ENCODE results near the gene PRSS57.
"Not testable (repeated sequence)": the region's sequence is repeated elsewhere in the genome, so short reads cannot be mapped to it uniquely, and the experiment has no call there.

Gene PRSS57

DNA sequence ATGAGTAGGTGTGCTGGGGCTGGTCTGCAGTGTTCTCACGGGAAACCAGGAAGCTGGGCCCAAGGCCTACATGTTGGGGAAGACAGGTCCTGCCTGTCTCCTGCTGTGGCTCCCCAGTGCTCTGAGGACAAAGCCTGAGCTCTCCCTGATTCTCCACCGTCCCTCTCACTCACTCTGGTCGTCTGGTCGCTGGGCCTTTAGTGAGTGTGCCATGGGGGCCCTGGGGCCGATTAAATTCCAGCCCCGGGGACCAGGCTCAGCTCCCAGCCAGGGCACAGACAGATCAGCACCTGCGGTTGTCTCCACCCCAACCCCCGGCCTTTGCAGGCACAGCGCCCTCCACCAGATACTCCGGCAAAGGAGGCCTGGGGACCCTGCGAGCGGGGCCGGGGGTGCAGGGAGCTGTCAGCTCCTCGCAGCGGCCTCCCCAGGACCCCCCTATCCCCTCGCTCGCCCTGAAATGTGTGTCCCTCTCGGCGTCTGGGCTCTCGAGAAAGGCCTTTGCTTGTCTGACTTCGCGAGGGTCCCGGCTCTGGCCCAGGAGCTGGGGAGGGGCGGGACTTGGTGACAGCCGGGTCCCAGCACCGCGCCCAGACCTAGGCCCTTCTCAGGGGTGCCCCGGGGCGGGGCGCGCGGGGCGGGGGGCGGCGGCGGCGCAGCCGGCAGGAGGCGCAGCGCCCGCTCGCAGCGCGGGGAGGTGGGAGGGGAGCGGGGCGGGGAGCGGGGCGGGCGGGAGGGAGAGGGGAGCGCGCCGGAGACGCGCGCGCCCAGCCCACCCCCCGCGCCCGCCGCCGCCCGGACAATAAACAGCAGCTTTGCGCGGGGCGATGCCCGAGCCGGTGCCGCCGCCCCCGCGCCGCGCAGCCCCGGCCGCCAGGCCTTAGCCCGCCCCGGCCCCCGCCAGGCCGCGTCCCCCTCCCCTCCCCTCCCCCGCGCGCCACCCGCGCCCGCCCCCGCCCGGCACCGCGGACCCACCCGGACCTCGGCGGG is 13.2 kb upstream of the PRSS57 start, which contains the start of gene PALM:
Gene PALM (plus strand): TSS at position 782 of the 990 bp plus-strand sequence. CDS start 212 bp downstream, outside the sequence.
- H3K27me3 ChIP-seq (ENCODE audit: control insufficient read depth in 1 of 2, insufficient read depth in 2 of 2, low read length in 2 of 2): peaks cover 0 to 2% of the 10 kb centered on the region in 2 donors

DNA sequence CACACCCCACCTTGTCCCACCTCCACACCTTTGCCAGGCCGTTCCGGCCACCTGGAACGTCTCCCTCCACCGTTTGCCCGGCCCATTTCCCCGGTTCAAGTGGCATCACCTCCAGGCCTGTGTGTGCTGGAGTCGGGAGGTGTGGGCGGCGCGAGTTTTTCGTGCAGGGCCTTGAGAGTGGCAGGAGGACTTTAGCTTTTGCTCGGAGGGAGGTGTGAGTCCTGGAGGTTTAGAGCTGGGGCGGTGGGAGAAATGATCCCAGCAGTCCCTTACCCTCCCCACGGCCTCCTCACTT is 9.1 kb upstream of the PRSS57 start:
- H3K27ac ChIP-seq (ENCODE audit: low read length): no peak overlapping the region

More for the DNA sequence above, 13.2 kb upstream of the PRSS57 start, which contains the start of gene PALM:
- peaks cover 16% of the 10 kb centered on the region for H3K4me1 ChIP-seq (ENCODE audit: control insufficient read depth, insufficient read depth, low read length)
- no peaks in the 10 kb centered on the region for H3K36me3 ChIP-seq (ENCODE audit: control insufficient read depth in 2 of 2, insufficient read depth in 2 of 2, low read length in 2 of 2)
- H3K9ac ChIP-seq (ENCODE audit: low read length in 2 of 2): peak within 1 kb of the TSS; percentile 31 to 51
- H3K9me3 ChIP-seq (ENCODE audit: control insufficient read depth in 2 of 2, low read length in 2 of 2): no peaks in the 10 kb centered on the region
- H3K4me3 ChIP-seq (ENCODE audit: low read length in 2 of 2): peak within 1 kb of the TSS; percentile 55 to 71
- H3K27ac ChIP-seq (ENCODE audit: low read length): peak within 1 kb of the TSS; percentile 31

DNA sequence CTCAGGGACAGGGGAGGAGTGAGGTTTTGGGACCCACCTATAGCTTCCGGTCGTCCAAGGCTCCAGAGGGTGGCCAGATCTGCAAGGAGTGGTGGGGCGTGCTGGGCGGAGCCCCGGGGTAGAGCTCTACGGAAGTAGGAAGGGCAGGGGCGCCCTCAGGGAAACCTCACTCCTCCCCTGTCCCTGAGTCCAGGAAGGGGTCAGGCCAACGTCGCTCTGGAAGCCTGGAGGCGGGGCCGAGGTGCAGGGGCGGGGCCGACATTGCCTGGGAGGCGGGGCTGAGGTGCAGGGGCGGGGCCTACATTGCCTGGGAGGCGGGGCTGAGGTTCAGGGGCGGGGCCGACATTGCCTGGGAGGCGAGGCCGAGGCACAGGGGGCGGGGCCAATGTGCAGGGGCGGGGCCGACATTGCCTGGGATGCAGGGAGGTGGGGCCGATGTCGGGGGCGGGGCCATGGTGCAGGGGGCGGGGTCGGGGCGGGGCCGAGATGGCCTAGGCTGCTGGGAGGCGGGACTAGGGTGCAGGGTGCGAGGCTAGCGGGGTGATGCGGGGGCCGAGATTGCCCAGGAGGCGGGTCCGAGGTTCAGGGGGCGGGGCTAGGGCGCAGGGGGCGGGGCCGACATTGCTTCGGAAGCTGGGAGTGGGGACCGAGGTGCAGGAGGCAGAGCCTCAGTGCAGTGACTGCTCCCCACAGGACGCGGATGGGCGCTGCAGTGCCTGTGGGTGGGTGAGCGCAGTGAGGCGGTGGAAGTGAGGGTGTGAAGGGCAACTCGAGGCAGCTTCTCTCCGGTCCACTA is 8.6 kb upstream of the PRSS57 start:
- no peaks in the 10 kb centered on the region for H3K9me3 ChIP-seq (ENCODE audit: control insufficient read depth in 2 of 2, low read length in 2 of 2)
- peaks cover 5% of the 10 kb centered on the region for H3K4me1 ChIP-seq (ENCODE audit: control insufficient read depth, insufficient read depth, low read length)
- H3K9ac ChIP-seq (ENCODE audit: low read length in 2 of 2): no peak overlapping the region
- H3K36me3 ChIP-seq (ENCODE audit: control insufficient read depth in 2 of 2, insufficient read depth in 2 of 2, low read length in 2 of 2): no peaks in the 10 kb centered on the region
- H3K27me3 ChIP-seq (ENCODE audit: control insufficient read depth in 1 of 2, insufficient read depth in 2 of 2, low read length in 2 of 2): peaks cover 3 to 9% of the 10 kb centered on the region in 2 donors
- H3K27ac ChIP-seq (ENCODE audit: low read length): no peak overlapping the region
- H3K4me3 ChIP-seq (ENCODE audit: low read length in 2 of 2): peak overlapping the region in 1 of 2 donors; percentile 15

More for the DNA sequence above, 9.1 kb upstream of the PRSS57 start:
- H3K9ac ChIP-seq (ENCODE audit: low read length in 2 of 2): no peak overlapping the region
- no peaks in the 10 kb centered on the region for H3K9me3 ChIP-seq (ENCODE audit: control insufficient read depth in 2 of 2, low read length in 2 of 2)
- H3K4me1 ChIP-seq (ENCODE audit: control insufficient read depth, insufficient read depth, low read length): peaks cover 6% of the 10 kb centered on the region
- H3K4me3 ChIP-seq (ENCODE audit: low read length in 2 of 2): no peak overlapping the region
- no peaks in the 10 kb centered on the region for H3K36me3 ChIP-seq (ENCODE audit: control insufficient read depth in 2 of 2, insufficient read depth in 2 of 2, low read length in 2 of 2)
- peaks cover 3 to 9% of the 10 kb centered on the region in 2 donors for H3K27me3 ChIP-seq (ENCODE audit: control insufficient read depth in 1 of 2, insufficient read depth in 2 of 2, low read length in 2 of 2)

DNA sequence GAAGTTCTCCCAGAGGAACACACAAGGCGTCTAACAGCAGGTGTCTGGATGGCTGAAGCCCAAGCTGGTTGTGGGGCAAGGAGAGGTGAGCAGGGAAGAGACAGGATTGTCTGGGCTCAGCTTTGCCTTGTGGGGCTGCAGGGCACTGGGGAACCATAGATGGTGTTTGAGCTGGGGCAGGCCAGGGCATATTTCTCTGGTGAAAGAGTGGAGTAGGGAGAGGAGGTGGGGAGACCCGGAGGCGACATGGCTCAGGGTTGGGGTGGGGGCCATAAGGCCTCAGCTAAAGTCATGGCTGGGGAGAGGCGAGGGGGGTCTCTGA is 8.0 kb upstream of the PRSS57 start:
- Histone ChIP-seq H3K9me3 (ENCODE audit: control insufficient read depth in 2 of 2, low read length in 2 of 2) (no peaks in the 10 kb centered on the region), H3K4me1 (ENCODE audit: control insufficient read depth, insufficient read depth, low read length) (peaks cover 3% of the 10 kb centered on the region), H3K27ac (ENCODE audit: low read length) (no peak overlapping the region), H3K36me3 (ENCODE audit: control insufficient read depth in 2 of 2, insufficient read depth in 2 of 2, low read length in 2 of 2) (no peaks in the 10 kb centered on the region), H3K27me3 (ENCODE audit: control insufficient read depth in 1 of 2, insufficient read depth in 2 of 2, low read length in 2 of 2) (peaks cover 3 to 9% of the 10 kb centered on the region in 2 donors), H3K4me3 (ENCODE audit: low read length in 2 of 2) (peak overlapping the region in 1 of 2 donors; percentile 15), H3K9ac (ENCODE audit: low read length in 2 of 2) (no peak overlapping the region)

DNA sequence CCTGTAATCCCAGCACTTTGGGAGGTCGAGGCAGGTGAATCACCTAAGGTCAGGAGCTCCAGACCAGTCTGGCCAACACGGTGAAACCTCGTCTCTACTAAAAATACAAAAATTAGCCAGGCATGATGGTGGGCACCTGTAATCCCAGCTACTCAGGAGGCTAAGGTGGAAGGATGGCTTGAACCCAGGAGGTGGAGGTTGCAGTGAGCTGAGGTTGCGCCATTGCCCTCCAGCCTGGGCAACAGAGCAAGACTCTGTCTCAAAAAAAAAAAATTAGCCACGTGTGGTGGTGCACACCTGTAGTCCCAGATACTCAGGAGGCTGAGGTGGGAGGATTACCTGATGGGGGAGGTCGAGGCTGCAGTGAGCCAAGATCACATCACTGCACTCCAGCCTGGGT is 7.6 kb upstream of the PRSS57 start:
- H3K9me3 ChIP-seq (ENCODE audit: control insufficient read depth in 2 of 2, low read length in 2 of 2); H3K4me1 ChIP-seq (ENCODE audit: control insufficient read depth, insufficient read depth, low read length); H3K27me3 ChIP-seq (ENCODE audit: control insufficient read depth in 1 of 2, insufficient read depth in 2 of 2, low read length in 2 of 2); H3K4me3 ChIP-seq (ENCODE audit: low read length in 2 of 2); H3K9ac ChIP-seq (ENCODE audit: low read length in 2 of 2); H3K27ac ChIP-seq (ENCODE audit: low read length); H3K36me3 ChIP-seq (ENCODE audit: control insufficient read depth in 2 of 2, insufficient read depth in 2 of 2, low read length in 2 of 2): not testable (repeated sequence)

DNA sequence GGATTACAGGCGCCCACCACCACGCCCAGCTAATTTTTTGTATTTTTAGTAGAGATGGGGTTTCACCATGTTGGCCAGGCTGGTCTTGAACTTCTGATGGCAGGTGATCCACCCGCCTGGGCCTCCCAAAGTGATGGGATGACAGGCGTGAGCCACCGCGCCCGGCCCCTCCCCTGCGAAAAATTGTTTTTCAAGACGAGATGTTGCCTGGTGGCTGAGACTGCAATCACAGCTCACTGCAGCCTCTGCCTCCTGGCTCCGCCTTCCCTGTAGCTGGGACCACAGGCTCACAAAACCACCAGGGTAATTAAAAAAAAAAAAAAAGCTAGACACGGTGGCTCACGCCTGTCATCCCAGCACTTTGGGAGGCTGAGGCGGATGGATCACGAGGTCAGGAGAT is 4.6 kb upstream of the PRSS57 start:
- H3K4me3 ChIP-seq (ENCODE audit: low read length in 2 of 2); H3K9me3 ChIP-seq (ENCODE audit: control insufficient read depth in 2 of 2, low read length in 2 of 2); H3K27ac ChIP-seq (ENCODE audit: low read length); H3K36me3 ChIP-seq (ENCODE audit: control insufficient read depth in 2 of 2, insufficient read depth in 2 of 2, low read length in 2 of 2); H3K4me1 ChIP-seq (ENCODE audit: control insufficient read depth, insufficient read depth, low read length); H3K9ac ChIP-seq (ENCODE audit: low read length in 2 of 2): not testable (repeated sequence)
- H3K27me3 ChIP-seq (ENCODE audit: control insufficient read depth in 1 of 2, insufficient read depth in 2 of 2, low read length in 2 of 2): peaks cover 7 to 14% of the 10 kb centered on the region in 2 donors

DNA sequence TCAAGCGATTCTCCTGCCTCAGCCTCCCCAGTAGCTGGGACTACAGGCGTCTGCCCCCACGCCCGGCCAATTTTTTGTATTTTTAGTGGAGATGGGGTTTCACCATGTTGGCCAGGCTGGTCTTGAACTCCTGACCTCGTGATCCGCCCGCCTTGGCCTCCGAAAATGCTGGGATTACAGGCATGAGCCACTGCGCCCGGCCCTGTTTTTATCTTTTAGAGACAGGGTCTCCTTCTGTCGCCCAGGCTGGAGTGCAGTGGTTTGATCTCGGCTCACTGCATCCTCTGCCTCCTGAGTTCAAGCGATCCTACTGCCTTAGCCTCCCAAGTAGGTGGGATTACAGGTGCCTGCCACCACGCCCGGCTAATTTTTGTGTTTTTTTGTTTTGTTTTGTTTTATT is 3.3 kb upstream of the PRSS57 start:
- H3K4me1 ChIP-seq (ENCODE audit: control insufficient read depth, insufficient read depth, low read length): not testable (repeated sequence)

DNA sequence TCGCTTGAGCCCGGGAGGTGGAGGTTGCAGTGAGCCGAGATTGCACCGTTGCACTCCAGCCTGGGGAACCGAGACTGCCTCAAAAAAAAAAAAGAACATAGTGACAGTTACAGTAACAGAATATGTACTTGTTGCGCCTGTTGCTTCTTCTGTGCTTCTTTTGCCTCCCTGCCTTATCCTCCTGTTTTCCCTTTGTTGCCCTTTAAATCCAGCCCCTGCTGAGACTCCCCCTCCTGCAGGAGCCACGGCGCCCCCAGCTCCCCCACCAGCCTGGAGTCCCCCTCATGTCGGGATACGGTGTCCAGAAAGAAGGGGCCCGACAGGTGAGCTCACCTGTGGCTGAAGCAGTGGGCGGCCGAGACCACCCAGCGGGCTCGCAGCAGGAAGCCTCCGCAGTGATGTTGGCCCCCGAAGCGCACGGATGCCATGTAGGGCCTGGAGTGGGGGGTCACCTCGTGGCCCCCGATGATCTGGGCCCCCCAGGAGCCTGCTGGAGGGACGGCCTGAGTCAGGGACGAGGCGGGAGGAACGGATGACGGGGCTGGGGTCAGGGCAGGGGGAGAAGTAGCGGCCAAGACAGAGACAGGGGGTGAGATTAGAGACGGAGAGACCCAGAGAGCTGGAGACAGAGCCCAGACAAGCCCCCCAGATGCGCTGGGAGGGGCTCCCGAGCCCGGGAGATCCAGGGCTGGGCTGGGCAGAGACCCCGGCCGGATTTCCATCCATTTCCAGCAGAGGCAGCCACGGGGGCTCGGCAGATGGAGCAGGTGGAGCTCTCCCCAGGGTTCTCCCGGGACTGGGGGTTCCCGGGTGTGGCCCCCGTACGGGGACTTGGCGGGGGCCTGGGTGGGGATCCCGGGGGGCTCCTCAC is 536 bp downstream of the PRSS57 start:
- Histone ChIP-seq H3K27me3 (ENCODE audit: control insufficient read depth in 1 of 2, insufficient read depth in 2 of 2, low read length in 2 of 2) (peaks cover 4 to 7% of the 10 kb centered on the region in 2 donors), H3K9me3 (ENCODE audit: control insufficient read depth in 2 of 2, low read length in 2 of 2) (no peaks in the 10 kb centered on the region), H3K4me3 (ENCODE audit: low read length in 2 of 2) (no peak overlapping the region), H3K9ac (ENCODE audit: low read length in 2 of 2) (no peak overlapping the region), H3K36me3 (ENCODE audit: control insufficient read depth in 2 of 2, insufficient read depth in 2 of 2, low read length in 2 of 2) (no peaks in the 10 kb centered on the region), H3K27ac (ENCODE audit: low read length) (no peak overlapping the region), H3K4me1 (ENCODE audit: control insufficient read depth, insufficient read depth, low read length) (no peaks in the 10 kb centered on the region)

More for the DNA sequence above, 3.3 kb upstream of the PRSS57 start:
- H3K36me3 ChIP-seq (ENCODE audit: control insufficient read depth in 2 of 2, insufficient read depth in 2 of 2, low read length in 2 of 2); H3K9ac ChIP-seq (ENCODE audit: low read length in 2 of 2); H3K9me3 ChIP-seq (ENCODE audit: control insufficient read depth in 2 of 2, low read length in 2 of 2); H3K4me3 ChIP-seq (ENCODE audit: low read length in 2 of 2); H3K27ac ChIP-seq (ENCODE audit: low read length): not testable (repeated sequence)
- H3K27me3 ChIP-seq (ENCODE audit: control insufficient read depth in 1 of 2, insufficient read depth in 2 of 2, low read length in 2 of 2): peaks cover 7 to 15% of the 10 kb centered on the region in 2 donors

DNA sequence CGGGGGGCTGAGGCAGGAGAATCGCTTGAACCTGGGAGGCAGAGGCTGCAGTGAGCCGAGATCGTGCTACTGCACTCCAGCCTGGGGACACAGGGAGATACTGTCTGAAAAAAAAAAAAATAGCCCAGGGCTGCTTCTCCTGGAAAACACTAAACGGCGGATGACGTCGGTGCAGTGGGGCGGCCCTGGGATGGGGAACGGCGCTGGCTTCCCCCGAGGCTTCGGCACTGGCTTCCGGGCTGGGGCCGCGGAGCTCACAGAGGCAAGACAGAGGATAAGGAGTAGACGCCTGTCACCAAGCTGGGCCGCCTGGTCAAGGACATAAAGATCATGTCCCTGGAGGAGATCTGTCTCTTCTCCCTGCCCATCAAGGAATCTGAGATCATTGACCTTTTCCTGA is 5.0 kb downstream of the PRSS57 start:
- peaks cover 0 to 3% of the 10 kb centered on the region in 2 donors for H3K27me3 ChIP-seq (ENCODE audit: control insufficient read depth in 1 of 2, insufficient read depth in 2 of 2, low read length in 2 of 2)
- H3K9ac ChIP-seq (ENCODE audit: low read length in 2 of 2): no peak overlapping the region
- no peaks in the 10 kb centered on the region for H3K36me3 ChIP-seq (ENCODE audit: control insufficient read depth in 2 of 2, insufficient read depth in 2 of 2, low read length in 2 of 2)
- H3K4me3 ChIP-seq (ENCODE audit: low read length in 2 of 2): no peak overlapping the region
- no peaks in the 10 kb centered on the region for H3K9me3 ChIP-seq (ENCODE audit: control insufficient read depth in 2 of 2, low read length in 2 of 2)
- no peak overlapping the region for H3K27ac ChIP-seq (ENCODE audit: low read length)
- no peaks in the 10 kb centered on the region for H3K4me1 ChIP-seq (ENCODE audit: control insufficient read depth, insufficient read depth, low read length)

DNA sequence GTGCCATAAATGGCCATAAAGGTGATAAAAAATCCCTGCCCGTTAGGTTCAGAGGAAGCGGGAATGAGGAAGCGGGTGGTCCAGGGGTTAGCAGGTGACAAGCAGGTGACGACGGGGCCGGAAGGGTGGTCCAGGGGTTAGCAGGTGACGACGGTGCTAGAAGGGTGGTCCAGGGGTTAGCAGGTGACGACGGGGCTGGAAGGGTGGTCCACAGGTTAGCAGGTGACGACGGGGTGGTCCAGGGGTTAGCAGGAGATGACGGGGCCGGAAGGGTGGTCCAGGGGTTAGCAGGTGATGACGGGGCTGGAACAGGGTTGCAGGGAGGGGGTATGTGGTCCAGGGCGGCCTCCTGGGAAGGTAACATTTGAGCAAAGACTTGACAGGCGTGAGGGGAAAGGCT is 6.3 kb downstream of the PRSS57 start:
- no peaks in the 10 kb centered on the region for H3K4me1 ChIP-seq (ENCODE audit: control insufficient read depth, insufficient read depth, low read length)
- no peak overlapping the region for H3K27ac ChIP-seq (ENCODE audit: low read length)
- H3K36me3 ChIP-seq (ENCODE audit: control insufficient read depth in 2 of 2, insufficient read depth in 2 of 2, low read length in 2 of 2): no peaks in the 10 kb centered on the region
- no peak overlapping the region for H3K9ac ChIP-seq (ENCODE audit: low read length in 2 of 2)
- H3K4me3 ChIP-seq (ENCODE audit: low read length in 2 of 2): no peak overlapping the region
- no peaks in the 10 kb centered on the region for H3K27me3 ChIP-seq (ENCODE audit: control insufficient read depth in 1 of 2, insufficient read depth in 2 of 2, low read length in 2 of 2)
- no peaks in the 10 kb centered on the region for H3K9me3 ChIP-seq (ENCODE audit: control insufficient read depth in 2 of 2, low read length in 2 of 2)

All from stomach smooth muscle (tissue), 2 donors.